BLaER1 treated with 17β-estradiol and CSF1 and Interleukin-3, amounts not matched to agents 10 nM and 100 nM (cell line): Measurements from ENCODE around the gene WDR53.
"Not testable (repeated sequence)": the region's sequence is repeated elsewhere in the genome, so short reads cannot be mapped to it uniquely, and the experiment has no call there.

Experiments
- H3K27ac ChIP-seq, 11 experiments: shearing (Covaris generic); formaldehyde crosslinking; 2 replicates each; pipeline ENCODE4 v1.8.1; 2022
- H3K27me3 ChIP-seq, 11 experiments: shearing (Covaris generic); formaldehyde crosslinking; 2 replicates each; pipeline ENCODE4 v1.8.1; 2022
- H3K36me3 ChIP-seq, 11 experiments: shearing (Covaris generic); formaldehyde crosslinking; 2 replicates each; pipeline ENCODE4 v1.8.1; 2022
- H3K4me1 ChIP-seq, 10 experiments: shearing (Covaris generic); formaldehyde crosslinking; 2 replicates each; pipeline ENCODE4 v1.8.1; 2022
- H3K4me2 ChIP-seq, 11 experiments: shearing (Covaris generic); formaldehyde crosslinking; 2 replicates each; pipeline ENCODE4 v1.8.1; 2022
- H3K4me3 ChIP-seq, 10 experiments: shearing (Covaris generic); formaldehyde crosslinking; 2 replicates each; pipeline ENCODE4 v1.8.1; 2022
- H3K9ac ChIP-seq, 11 experiments: shearing (Covaris generic); formaldehyde crosslinking; 2 replicates each; pipeline ENCODE4 v1.8.1; 2022
- H3K9me3 ChIP-seq, 11 experiments: shearing (Covaris generic); formaldehyde crosslinking; replicated peaks in 1 of 11; 2 replicates each; pipeline ENCODE4 v1.8.1; 2022
- H4K20me1 ChIP-seq, 11 experiments: shearing (Covaris generic); formaldehyde crosslinking; 2 replicates each; pipeline ENCODE4 v1.8.1; 2022
- Cebpa-rat ChIP-seq, 11 experiments: shearing (Covaris generic); IDR thresholded peaks; 2 replicates each; pipeline ENCODE4 v1.8.1; 2022

Gene WDR53

DNA sequence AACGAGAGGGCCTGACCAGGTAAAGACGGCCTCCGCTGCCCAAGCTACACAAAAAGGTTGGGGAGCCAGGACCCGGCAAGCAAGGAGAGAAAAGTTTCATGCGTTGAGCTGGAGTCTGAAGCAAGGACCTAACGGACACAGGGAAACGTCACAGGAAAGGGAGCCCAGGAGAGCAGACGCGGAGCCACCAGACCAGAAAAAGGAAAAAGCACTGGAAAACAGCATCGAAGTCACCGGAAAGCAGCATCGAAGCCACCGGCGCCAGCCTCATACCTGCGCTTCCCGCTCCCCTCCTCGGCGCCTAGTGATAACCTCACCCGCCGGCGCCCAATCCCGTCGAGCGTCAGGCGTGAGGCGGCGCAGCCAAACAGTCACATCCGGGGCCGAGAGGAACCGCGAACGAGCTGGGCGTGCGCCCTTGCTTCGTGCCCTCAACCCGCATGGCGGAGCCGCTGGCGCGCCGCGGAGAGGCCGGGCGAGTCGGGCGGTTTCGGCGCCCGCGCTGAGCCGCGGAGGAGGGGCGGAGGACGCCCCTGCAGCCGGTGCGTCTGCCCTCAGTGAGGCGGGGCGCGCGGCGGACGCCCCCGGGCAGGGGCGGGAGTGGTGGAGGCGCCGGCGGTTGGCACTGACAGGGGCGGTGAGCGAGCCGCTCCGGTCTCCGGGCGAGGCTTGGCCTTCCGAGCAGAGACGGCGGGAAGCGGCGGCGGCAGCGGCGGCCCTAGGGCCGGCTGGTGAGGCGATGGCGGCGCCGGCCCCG lies at the start of gene WDR53, which contains the start of gene FBXO45:
TSS of gene WDR53 (minus strand) at position 309 of the 757 bp plus-strand sequence. CDS start 7,079 bp downstream, outside the sequence.
TSS of gene FBXO45 (plus strand) at position 415 of the 757 bp plus-strand sequence. CDS start at position 740, 325 bp downstream.
- Histone ChIP-seq H3K27me3 (no peaks in the 10 kb centered on the region), H4K20me1 (peaks cover 0 to 36% (median 10%) of the 10 kb centered on the region in 11 experiments; a peak in 12 of 22 replicates), H3K36me3 (peaks cover 4 to 30% (median 14%) of the 10 kb centered on the region in 11 experiments; a peak in 14 of 22 replicates), H3K4me3 (peak within 1 kb of the TSS; percentile 81 to 99 (median 91)), H3K9ac (peak within 1 kb of the TSS; percentile 82 to 92 (median 87)), H3K9me3 (no peaks in the 10 kb centered on the region), H3K4me2 (peak within 1 kb of the TSS; percentile 88 to 97 (median 92)), H3K27ac (peak within 1 kb of the TSS; percentile 40 to 89 (median 80); a peak in 21 of 22 replicates), H3K4me1 (peaks cover 32 to 61% (median 51%) of the 10 kb centered on the region in 10 experiments)
- no peak for TF ChIP-seq Cebpa-rat (IDR thresholded peaks at IDR 0.05)

DNA sequence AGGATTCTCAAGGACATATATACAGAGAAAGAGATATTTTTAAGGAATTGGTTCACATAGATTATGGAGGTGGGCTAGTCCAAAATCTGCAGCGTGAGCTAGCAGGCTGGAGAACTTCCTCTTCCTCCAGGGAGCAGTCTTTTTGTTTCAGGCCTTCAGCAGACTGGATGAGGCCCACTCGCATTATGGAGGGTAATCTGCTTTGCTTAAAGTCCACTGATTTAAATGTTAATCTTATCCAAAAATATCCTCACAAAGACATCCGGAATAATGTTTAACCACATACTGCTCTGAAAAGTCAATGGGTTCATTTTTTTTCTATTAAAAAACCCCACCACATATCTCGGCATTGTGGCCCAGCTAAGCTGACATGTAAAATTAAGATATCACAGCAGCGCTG lies 48.9 kb upstream of the WDR53 start:
- peaks cover 13 to 34% (median 19%) of the 10 kb centered on the region in 10 experiments for H3K4me1 ChIP-seq
- H3K9me3 ChIP-seq = no peaks in the 10 kb centered on the region
- no peak for TF ChIP-seq Cebpa-rat (IDR thresholded peaks at IDR 0.05)
- H4K20me1 ChIP-seq = no peaks in the 10 kb centered on the region
- peak overlapping the region in 9 of 11 experiments; percentile 22 to 53 (median 35); a peak in 17 of 22 replicates for H3K4me2 ChIP-seq
- H3K4me3 ChIP-seq = no peak overlapping the region
- no peaks in the 10 kb centered on the region for H3K27me3 ChIP-seq
- H3K9ac ChIP-seq = peak overlapping the region; percentile 7 to 59 (median 28); a peak in 10 of 22 replicates
- peak overlapping the region in 10 of 11 experiments; percentile 26 to 56 (median 52); a peak in 17 of 22 replicates for H3K27ac ChIP-seq
- no peaks in the 10 kb centered on the region for H3K36me3 ChIP-seq

DNA sequence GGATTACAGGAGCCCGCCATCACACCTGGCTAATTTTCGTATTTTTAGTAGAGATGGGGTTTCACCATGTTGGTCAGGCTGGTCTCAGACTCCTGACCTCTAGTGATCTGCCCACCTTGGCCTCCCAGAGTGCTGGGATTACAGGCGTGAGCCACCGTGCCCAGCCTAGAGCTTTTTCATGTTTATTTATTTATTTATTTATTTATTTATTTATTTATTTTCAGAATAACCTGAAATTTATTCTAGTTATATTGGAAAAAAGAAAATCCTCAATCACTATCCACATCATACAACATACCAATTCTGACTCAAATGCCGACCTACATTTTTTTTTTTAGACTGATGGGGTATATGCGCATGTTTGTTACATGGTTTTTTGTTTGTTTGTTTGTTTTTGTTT lies 46.9 kb upstream of the WDR53 start:
- not testable (repeated sequence) for H3K9me3 ChIP-seq, H3K4me2 ChIP-seq, H3K4me3 ChIP-seq, H4K20me1 ChIP-seq, H3K27ac ChIP-seq, H3K9ac ChIP-seq, H3K36me3 ChIP-seq, H3K27me3 ChIP-seq
- peaks cover 26 to 52% (median 35%) of the 10 kb centered on the region in 10 experiments for H3K4me1 ChIP-seq

DNA sequence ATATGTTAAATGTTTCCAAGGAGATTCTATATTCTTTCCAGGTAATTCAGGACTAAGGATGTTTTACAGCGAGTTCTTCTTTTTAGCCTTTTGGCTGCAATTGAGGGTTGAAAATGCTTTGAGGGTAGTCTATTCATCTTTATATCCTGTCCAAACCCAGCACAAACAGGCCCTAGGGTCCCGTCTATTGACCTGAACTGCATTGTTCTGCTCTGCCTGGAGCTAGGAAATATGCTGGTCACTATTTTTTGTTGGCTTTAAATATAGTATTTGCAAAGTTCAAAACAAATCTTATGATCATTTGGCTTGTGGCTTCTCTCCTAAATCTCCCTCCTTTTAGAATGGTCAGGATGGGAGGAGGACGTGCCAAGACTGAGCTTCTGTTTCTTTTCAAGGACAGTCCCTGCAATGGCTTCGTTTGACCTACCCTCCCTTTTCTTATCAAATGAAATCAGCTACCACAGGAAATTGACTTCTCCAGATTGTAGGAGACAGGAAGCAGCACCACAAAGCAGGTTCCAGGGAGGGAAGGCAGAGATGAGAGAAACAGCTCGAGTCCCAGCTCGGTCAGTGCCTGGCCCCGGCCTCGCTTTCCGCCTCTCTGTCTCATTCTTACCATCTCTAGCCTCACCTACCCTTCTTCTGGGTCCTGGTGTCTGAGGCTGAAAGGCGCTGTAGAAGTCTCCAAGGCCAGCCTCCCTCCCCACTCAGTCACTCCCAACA lies 43.6 kb upstream of the WDR53 start:
- Histone ChIP-seq H3K4me1 (peaks cover 30 to 49% (median 36%) of the 10 kb centered on the region in 10 experiments), H3K4me2 (peak overlapping the region; percentile 50 to 88 (median 70)), H3K36me3 (no peaks in the 10 kb centered on the region), H4K20me1 (no peaks in the 10 kb centered on the region), H3K27ac (peak overlapping the region in 9 of 11 experiments; percentile 17 to 63 (median 39); a peak in 14 of 22 replicates), H3K9me3 (no peaks in the 10 kb centered on the region), H3K4me3 (no peak overlapping the region), H3K27me3 (no peaks in the 10 kb centered on the region), H3K9ac (peak overlapping the region in 6 of 11 experiments; percentile 5 to 35 (median 22); a peak in 5 of 22 replicates)
- TF ChIP-seq Cebpa-rat (IDR thresholded peaks at IDR 0.05) = no peak

DNA sequence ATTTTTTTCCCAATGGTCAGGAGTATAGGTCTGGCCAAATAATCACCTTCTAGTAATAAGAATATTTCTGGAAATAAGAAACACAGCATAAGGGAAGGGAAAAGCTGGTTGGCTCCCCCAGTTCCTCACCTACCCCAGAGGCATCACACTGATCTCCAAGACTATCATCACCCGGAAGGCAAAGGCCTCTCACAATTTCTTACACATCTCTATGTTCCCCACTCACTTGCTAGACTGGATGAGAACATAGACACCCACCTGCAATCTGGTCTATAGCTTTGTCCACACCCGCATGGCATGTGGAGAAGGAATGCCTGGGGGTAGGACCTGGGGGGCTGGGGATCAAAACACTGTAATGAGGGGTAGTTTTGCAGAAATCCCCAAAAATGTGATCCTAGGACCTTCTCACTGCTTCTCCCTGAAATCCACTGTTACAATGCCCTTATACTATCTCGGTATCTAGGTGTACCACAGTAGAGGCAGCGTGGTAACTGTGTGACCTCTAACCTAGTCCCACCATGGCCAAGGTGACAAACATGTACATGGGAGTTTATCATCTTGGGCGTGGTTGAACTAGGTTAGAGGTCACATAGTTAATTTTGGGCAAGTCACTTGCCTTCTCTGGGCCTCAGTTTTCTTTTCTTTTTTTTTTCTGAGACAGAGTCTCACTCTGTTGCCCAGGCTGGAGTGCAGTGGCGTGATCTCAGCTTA lies 41.6 kb upstream of the WDR53 start:
- H3K9ac ChIP-seq = peak overlapping the region in 8 of 11 experiments; percentile 22 to 53 (median 46); a peak in 15 of 22 replicates
- H3K9me3 ChIP-seq = no peaks in the 10 kb centered on the region
- H3K4me1 ChIP-seq = peaks cover 29 to 41% (median 33%) of the 10 kb centered on the region in 10 experiments
- H3K27me3 ChIP-seq = no peaks in the 10 kb centered on the region
- no peaks in the 10 kb centered on the region for H3K36me3 ChIP-seq
- no peaks in the 10 kb centered on the region for H4K20me1 ChIP-seq
- TF ChIP-seq Cebpa-rat (IDR thresholded peaks at IDR 0.05) = no peak
- H3K4me3 ChIP-seq = peak overlapping the region in 2 of 10 experiments; percentile 23 to 41; a peak in 3 of 20 replicates
- peak overlapping the region; percentile 5 to 71 (median 61); a peak in 21 of 22 replicates for H3K27ac ChIP-seq
- peak overlapping the region; percentile 51 to 80 (median 72) for H3K4me2 ChIP-seq

DNA sequence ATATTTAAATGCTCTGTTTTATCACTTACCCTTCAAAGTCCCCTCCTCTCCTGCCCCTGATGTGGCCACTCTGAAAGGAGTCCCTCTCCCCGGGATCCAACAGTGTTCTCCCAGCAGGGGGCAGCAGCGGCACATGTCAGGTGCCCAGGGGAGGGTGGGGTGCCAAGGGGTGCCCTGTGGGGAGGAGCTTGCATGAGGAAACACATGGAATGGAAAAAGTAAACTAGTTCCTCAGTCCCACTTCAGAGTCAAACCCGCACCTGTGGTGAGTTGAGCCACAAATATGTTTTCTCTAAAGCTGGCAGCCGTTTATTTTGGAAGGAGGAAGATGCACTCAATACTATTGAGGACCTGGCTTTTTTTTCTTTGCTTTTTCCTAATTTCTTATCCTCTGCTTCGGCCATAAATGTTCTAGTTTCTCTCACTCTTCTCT lies 41.0 kb upstream of the WDR53 start:
- peak overlapping the region; percentile 5 to 71 (median 61); a peak in 21 of 22 replicates for H3K27ac ChIP-seq

DNA sequence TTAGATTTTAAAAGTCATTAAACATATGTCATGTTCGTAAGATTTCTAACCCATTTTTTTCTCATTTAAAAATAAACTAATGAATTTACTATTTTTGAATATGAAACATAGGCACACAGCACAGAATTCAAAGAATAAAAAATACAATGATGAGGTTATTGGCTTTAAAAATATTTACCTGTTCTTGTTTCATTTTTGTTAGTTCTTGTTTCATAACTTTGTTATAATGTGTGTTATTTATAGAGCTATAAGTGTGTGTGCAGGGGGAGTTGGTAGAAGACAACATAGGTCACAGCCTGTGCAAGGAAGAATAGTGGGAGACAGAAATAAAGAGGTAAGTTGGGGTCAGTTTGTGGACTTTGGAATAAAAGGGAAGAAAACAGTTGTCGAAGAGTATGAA lies 40.3 kb upstream of the WDR53 start:
- TF ChIP-seq Cebpa-rat (IDR thresholded peaks at IDR 0.05) = no peak
- H4K20me1 ChIP-seq = no peaks in the 10 kb centered on the region
- no peaks in the 10 kb centered on the region for H3K27me3 ChIP-seq
- H3K36me3 ChIP-seq = no peaks in the 10 kb centered on the region
- H3K9ac ChIP-seq = 0 out of 22 replicates have a peak overlapping the region, but pooled peaks of 1 of the 11 experiments have one; percentile 17
- H3K4me1 ChIP-seq = peaks cover 34 to 47% (median 42%) of the 10 kb centered on the region in 10 experiments
- H3K27ac ChIP-seq = no peak overlapping the region
- H3K4me3 ChIP-seq = no peak overlapping the region
- peak overlapping the region in 1 of 11 experiments; percentile 66; a peak in 1 of 22 replicates for H3K4me2 ChIP-seq
- H3K9me3 ChIP-seq = no peaks in the 10 kb centered on the region

More for the DNA sequence above, 41.0 kb upstream of the WDR53 start:
- Histone ChIP-seq H3K9me3 (no peaks in the 10 kb centered on the region), H3K4me1 (peaks cover 34 to 41% (median 36%) of the 10 kb centered on the region in 10 experiments), H4K20me1 (no peaks in the 10 kb centered on the region), H3K4me3 (peak overlapping the region in 2 of 10 experiments; percentile 23 to 41; a peak in 3 of 20 replicates), H3K27me3 (no peaks in the 10 kb centered on the region), H3K4me2 (peak overlapping the region; percentile 51 to 80 (median 72)), H3K9ac (peak overlapping the region in 8 of 11 experiments; percentile 22 to 53 (median 46); a peak in 14 of 22 replicates), H3K36me3 (no peaks in the 10 kb centered on the region)
- TF ChIP-seq Cebpa-rat (IDR thresholded peaks at IDR 0.05) = no peak

DNA sequence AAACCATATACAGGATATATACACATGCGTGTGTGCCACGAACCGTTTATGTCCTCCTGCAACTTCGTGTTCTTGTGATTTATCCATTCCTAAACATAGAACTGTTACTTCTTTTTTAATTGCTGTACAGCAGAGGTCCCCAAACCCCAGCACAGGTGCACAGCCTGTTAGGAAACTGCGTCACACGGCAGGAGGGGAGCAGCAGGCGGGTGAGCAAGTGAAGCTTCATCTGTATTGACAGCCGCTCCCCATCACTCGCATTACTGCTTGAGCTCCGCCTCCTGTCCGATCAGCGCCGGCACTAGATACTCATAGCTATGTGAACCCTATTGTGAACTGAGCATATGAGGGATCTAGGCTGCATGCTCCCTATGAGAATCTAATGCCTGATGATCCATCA lies 36.2 kb upstream of the WDR53 start:
- no peak for TF ChIP-seq Cebpa-rat (IDR thresholded peaks at IDR 0.05)
- no peaks in the 10 kb centered on the region for H3K9me3 ChIP-seq
- no peaks in the 10 kb centered on the region for H3K27me3 ChIP-seq
- no peaks in the 10 kb centered on the region for H3K36me3 ChIP-seq
- H3K4me2 ChIP-seq = peak overlapping the region in 8 of 11 experiments; percentile 28 to 54 (median 46); a peak in 15 of 22 replicates
- peaks cover 2 to 22% (median 12%) of the 10 kb centered on the region in 10 experiments for H3K4me1 ChIP-seq
- no peaks in the 10 kb centered on the region for H4K20me1 ChIP-seq
- H3K27ac ChIP-seq = no peak overlapping the region
- H3K9ac ChIP-seq = no peak overlapping the region; a peak in 1 of 22 replicates
- no peak overlapping the region for H3K4me3 ChIP-seq
